Measurements from ENCODE around the gene GNB4.

GNB4 gene
- 0.24 to 0.77 reads per million in 2 donors for total RNA-seq

GRCh38 chr3:179451265-179452175 lies at the start of gene GNB4:
GNB4 (minus strand) TSS chr3:179451470; CDS start chr3:179426200, 25,270 bp downstream.
- peak; percentile 3 for DNase-seq

DNA sequence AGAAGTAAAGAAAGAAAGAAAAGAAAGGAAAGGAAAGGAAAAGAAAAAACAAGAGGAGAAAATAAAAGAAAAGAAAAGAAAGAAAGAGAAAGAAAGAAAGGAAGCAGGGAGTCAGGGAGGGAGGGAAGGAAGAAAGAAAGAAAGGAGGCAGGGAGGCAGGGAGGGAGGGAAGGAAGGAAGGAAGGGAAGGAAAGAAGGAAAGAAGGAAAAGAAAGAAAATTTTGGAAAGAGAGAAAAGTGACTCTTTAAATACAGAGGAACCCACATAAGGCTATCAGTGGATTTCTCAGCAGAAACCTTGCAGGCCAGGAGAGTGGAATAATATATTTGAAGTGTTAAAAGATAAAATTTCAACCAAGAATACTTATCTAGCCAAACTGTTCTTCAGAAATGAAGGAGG lies 44.2 kb upstream of the GNB4 start:
- DNase-seq = no peak

DNA sequence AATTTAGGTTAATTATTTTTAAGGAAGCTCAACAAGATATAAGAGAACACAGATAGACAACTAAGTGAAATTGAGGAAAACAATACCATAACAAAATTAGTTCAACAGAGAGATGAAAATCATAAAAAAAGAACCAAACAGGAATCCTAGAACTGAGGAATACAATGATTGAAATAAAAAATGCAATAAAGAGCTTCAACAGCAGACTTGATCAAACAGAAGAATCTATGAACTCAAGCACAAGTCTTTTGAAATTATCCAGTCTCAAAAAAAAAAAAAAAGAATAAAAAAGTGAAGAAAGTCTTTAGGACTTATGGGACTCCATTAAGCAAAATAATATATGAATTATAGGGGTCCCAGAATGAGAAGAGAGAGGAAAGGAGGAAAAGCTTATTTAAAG lies 42.0 kb upstream of the GNB4 start:
- no peak for DNase-seq

DNA sequence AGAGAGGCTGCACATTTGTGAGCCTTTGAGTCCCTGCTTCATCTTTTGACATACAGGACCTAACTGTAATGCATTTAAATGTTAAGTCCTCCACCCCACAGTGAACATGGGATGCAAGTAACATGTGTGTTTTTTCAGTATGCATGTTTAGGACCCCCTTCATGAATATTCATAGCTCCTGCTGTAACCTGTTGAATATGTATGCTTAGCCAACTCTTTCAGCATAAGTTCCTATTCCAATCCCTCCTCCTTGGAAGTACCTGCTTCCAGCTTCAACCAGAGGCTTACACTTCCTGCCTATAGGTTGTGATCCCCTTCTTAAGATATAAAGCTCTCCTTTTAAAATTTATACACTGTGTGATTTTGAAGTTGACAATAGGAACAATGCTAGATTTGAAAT lies 36.9 kb upstream of the GNB4 start:
- no peak for DNase-seq

DNA sequence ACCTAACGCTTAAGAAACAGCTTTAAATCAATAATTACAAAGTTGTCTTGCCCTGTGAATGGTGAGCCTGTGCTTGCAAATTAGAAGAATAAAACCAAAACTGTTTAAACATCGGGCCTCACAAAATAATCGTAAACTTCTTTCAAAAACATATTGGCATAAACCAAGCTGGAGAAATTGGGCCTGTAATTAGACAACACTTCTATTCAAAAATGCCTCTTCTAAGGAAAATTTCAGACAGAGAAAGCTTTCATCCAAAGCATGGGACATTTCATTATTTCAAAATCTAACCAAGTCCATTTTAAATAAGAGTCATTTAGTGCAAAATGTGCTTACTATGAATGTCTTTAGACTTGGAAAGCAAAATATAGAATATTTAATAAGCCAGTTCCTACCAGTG lies 35.5 kb upstream of the GNB4 start:
- DNase-seq = no peak

GRCh38 chr3:179482857-179483256 lies 31.6 kb upstream of the GNB4 start:
- DNase-seq = no peak

DNA sequence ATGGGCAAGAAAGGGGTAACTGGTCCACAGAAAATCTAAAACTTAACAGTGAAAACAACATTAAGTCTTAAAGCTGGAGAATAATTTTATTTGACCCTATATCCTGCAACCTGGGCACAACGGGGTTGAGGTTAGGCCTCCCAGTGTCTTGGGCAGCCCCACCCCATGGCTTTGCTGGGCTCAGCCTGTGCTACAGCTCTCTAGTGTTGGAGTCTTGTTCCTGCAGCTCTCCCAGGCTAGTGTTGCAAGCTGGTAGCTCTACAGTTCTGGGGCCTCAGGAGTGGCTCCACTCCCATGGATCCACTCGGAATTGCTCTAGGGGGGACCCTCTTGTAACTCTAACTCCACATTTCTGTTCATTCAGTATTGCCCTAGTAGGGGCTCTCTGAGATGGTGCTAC lies 24.9 kb upstream of the GNB4 start:
- DNase-seq = no peak

- DNase-seq = no peak
Measured at GRCh38 chr3:179474480-179474879, 23.2 kb upstream of the GNB4 start.

- DNase-seq = no peak
Measured at GRCh38 chr3:179473565-179473964, 22.3 kb upstream of the GNB4 start.

- DNase-seq = no peak
Measured at GRCh38 chr3:179464323-179465092, 13.2 kb upstream of the GNB4 start.

GRCh38 chr3:179463319-179463718 lies 12.0 kb upstream of the GNB4 start:
- DNase-seq = no peak

DNA sequence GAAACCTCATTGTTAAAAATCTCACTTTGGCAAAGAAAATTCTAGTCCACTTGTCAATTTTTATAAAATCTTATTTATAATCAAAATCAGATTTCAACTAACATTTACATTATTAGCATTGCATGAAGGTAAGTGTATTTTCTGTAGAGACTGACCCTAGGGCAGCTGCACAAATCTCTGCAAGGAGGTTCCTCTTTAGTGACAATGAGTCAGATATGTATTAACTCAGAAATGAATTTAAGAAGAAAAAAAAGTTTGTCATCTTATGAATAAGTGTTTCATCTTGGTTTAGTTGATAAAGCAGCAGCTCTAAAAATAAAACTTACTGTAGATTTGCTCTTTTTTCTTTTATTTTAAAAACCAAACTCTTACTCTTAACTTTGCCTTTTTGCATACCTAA lies 9.0 kb upstream of the GNB4 start:
- DNase-seq = no peak

- DNase-seq = no peak
Measured at GRCh38 chr3:179455954-179456353, 4.7 kb upstream of the GNB4 start.

GRCh38 chr3:179454887-179455286 lies 3.6 kb upstream of the GNB4 start:
- no peak for DNase-seq

DNA sequence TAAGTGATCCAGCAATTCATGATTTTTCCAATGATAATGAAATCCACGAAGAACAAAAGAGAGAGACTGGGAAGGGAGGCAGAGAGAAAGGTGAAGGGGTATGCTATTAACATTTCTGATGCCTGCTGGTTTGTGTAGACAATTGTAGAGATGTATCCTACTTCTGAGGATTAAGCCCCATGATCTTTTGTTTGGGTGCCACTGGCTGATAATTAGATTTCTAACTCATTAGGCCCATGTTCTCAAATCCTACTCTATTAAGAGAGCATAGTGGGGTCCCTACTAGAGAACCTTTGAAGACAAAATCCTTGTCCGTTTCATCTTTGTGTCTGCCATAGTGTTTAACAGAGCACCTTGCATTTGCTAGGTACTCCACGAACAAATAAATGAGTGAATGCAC lies 2.7 kb upstream of the GNB4 start:
- DNase-seq = no peak

- no peak for DNase-seq
Measured at GRCh38 chr3:179452872-179453271, 1.6 kb upstream of the GNB4 start.

DNA sequence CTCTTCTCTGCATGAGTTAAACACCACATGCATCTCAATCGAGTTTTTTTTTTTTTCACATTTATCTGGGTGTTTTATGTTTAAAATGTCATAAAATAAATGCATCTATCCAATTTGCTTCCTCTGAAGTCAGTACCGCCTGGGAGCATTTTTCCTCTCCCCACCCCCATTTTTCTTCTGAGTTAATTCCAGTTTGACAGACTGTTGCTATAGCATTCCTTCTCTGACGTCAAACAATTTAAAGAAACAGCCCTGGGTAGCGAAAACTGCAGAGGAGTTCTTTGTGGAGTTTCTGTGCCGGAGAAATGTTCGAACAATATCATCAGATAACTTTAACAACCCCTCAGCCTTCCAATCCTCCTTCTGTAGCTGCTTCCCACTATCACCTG lies 900 bp upstream of the GNB4 start:
- no peak for DNase-seq

- DNase-seq = no peak
Measured at GRCh38 chr3:179450901-179451264, 387 bp downstream of the GNB4 start.

- no peak for DNase-seq
Measured at GRCh38 chr3:179450261-179450701, 989 bp downstream of the GNB4 start.

- DNase-seq = no peak
Measured at GRCh38 chr3:179449636-179450035, 1.6 kb downstream of the GNB4 start.

DNA sequence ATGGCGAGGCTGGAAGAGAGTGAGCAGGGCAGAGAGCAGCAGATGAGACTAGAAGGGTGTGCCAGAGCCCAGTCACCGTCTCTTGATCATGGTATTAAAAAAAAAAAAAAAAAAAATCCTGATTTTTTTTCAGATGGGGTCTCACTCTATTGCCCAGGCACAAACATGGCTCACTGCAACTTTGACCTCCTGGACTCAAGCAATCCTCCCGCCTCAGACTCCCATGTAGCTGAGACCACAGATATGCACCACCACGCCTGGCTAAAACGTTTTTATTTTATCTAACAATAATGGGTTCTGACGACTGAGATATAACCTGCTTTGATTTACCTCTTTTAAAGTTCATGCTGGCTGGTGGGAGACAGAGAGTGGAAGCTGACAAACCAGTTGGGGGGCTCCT lies 4.0 kb downstream of the GNB4 start:
- DNase-seq = no peak

DNA sequence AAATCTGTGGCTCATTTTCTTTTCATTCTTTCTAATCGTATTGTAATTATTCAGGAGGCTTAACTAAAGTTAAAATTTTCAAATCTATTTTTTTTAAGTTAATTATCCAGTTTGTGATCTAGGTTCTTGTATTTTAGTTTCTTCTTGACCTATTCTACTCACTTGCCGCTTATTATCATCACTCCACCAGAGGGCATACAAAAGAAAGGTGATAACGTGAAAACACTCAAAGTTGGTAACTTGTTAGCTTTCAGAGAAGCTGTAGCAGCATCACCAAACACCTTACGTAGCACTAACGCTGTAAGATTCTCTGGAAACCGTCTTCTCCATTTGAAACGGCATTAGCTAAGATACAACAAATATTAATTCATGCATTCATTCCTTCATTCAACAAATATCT lies 4.8 kb downstream of the GNB4 start:
- DNase-seq = no peak

DNA sequence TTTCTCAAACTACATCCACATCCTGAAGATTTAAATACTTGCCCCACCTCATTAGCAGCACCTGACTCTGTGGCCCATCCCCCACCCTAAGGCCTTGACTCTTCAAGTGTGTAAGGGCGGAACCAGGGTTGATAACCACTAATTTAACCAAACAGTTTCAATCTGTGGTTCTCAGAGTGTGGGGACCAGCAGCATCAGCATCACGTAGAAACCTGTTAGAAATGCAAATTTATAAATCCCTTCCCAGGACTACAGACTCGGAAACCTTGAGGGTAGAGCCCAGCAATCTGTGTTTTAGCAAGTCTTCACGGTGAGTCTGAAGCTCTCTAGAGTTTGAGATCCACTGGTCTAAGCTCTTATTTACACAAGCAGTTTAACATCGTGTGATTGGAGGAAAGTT lies 12.4 kb downstream of the GNB4 start:
- no peak for DNase-seq

GRCh38 chr3:179436517-179436916 lies 14.8 kb downstream of the GNB4 start:
- no peak for DNase-seq
